Heart left ventricle (tissue), 16 donors: ENCODE data around the gene MTX3. TPM values are rescaled to one million over a fixed set of nuclear protein-coding genes. Genes with fewer than 3 reads are reported as not detected.

ENCODE experiments used
- ATAC-seq, 4 donors: fragments of 200-7000 bp; cut with Tn5 transposase; one replicate each; pipeline ENCODE4 v1.9.1; 2020 to 2022; ENCODE audit warnings: moderate library complexity in 4 of 4, mild to moderate bottlenecking in 3 of 4, moderate number of reproducible peaks in 1 of 4
- DNase-seq, 5 donors: peaks; one replicate each; pipeline ENCODE4 v3.0.0-alpha.2; 2020
- H3K27ac ChIP-seq, 12 donors: fragments of 200-600 bp; sonication (generic) in 4 of 12; one replicate each; pipeline versions ENCODE4 v1.5.0 to v1.8.0; 2016 to 2022; ENCODE audit warnings: mild to moderate bottlenecking in 2 of 12
- H3K27me3 ChIP-seq, 9 donors: fragments of 200-600 bp; sonication (generic) in 2 of 9; one replicate each; pipeline versions ENCODE4 v1.5.1 to v1.8.0; 2016 to 2022; ENCODE audit warnings: mild to moderate bottlenecking in 3 of 9
- H3K36me3 ChIP-seq, 9 donors: fragments of 200-600 bp; sonication (generic) in 2 of 9; one replicate each; pipeline versions ENCODE4 v1.5.0 to v1.8.0; 2018 to 2022; ENCODE audit warnings: mild to moderate bottlenecking in 2 of 9
- H3K4me1 ChIP-seq, 12 donors: fragments of 200-600 bp; sonication (generic) in 4 of 12; one replicate each; pipeline versions ENCODE4 v1.5.0 to v1.8.0; 2016 to 2022; ENCODE audit warnings: mild to moderate bottlenecking in 3 of 12
- H3K4me3 ChIP-seq, 12 donors: fragments of 200-600 bp; sonication (generic) in 4 of 12; one replicate each; pipeline versions ENCODE4 v1.5.0 to v1.8.0; 2017 to 2022; ENCODE audit warnings: mild to moderate bottlenecking in 9 of 12, moderate library complexity in 4 of 12
- H3K9me3 ChIP-seq, 12 donors: fragments of 200-600 bp; sonication (generic) in 4 of 12; one replicate each; pipeline versions ENCODE4 v1.5.0 to v1.8.0; 2016 to 2022; ENCODE audit warnings: mild to moderate bottlenecking in 1 of 12
- POLR2A ChIP-seq, 2 donors: fragments of 450-650 bp; IDR thresholded peaks; one replicate each; pipeline ENCODE4 v1.6.1; 2017; ENCODE audit warnings: antibody characterized with exemption in 2 of 2, mild to moderate bottlenecking in 2 of 2, moderate library complexity in 2 of 2
- WGBS, 4 donors: extraction: QIAGEN DNeasy Blood & Tissue Kit in 2 of 4; methylation state at CpG; one replicate each; pipeline versions ENCODE4 v1.1.5 to v1.1.7; 2013 to 2018; 5-methylcytosine and 5-hydroxymethylcytosine counted together
- intact Hi-C, 10 donors: fragments of 100-400 bp; cut with DNase I; formaldehyde crosslinking; loops; one replicate each; pipeline versions ENCODE4 v1.11.1 to v1.14.2; 2022
- polyA plus RNA-seq, 2 donors: library from polyadenylated mRNA; stranded (reverse); fragments of 200-250 nt; gene quantifications; one replicate each; pipeline ENCODE4 v1.2.3, GENCODE V29; 2013
- total RNA-seq, 9 donors: library from RNA; depleted of rRNA in 2 of 9; stranded (reverse); fragments of >200 nt in 2 of 9; fragmentation: NEBNext Ultra II Directional in 3 of 9; extraction: Animal tissue kit (Norgen Biotek cat#: 25700) in 3 of 9; gene quantifications; one replicate each; pipeline versions ENCODE4 v1.1.0 to v1.2.4, GENCODE V29; 2016 to 2023
- TF ChIP-seq, protein P1 (sequence below), 12 donors: fragments of 200-600 bp; sonication (generic) in 4 of 12; IDR thresholded peaks; one replicate each; pipeline versions ENCODE4 v1.5.0 to v1.8.0; 2018 to 2022; ENCODE audit warnings: antibody characterized with exemption in 12 of 12, mild to moderate bottlenecking in 5 of 12
- donor health status: ischemic (EF 13 %, LVEDD 7.1; RV severe dilation, severe dysfunction).
- donor health status: healthy with polysubstance abuse.
- donor health status: DM: no; HTN: yes; CAD: no.
- donor health status: DM: no; HTN: no; CAD: no.
- donor health status: ischemic (EF 25% LVEDD 6.9; RV normal size, moderate dysfunction).
- donor health status: ischemic (EF 25% LVEDD 5.7; RV mildly dilated, moderate dysfunction).
- donor health status: healthy.
- donor health status: DM: yes; HTN: yes; CAD: no.
- donor health status: ischemic (EF 35%, LVEDD 5.7; RV mildly dilated, moderate dysfunction).
- donor health status: nonischemic (EF 11% LVEDD 7.7; RV severe dilation, severe dysfunction).
- donor health status: DM: yes; HTN: yes; CAD: no.
- donor health status: PGD.
- donor health status: ischemic (EF 29% LVEDD 5.4; RV normal size, mild dysfunction).
- donor health status: nonischemic (EF 23%, LVEDD 6.1; RV moderate dilation, normal function).

The MTX3 gene
- total and polyA plus RNA-seq, 11 donors, result 4.2 to 14.4 (median 11.8) TPM

GRCh38 chr5:79962575-79963222 is 28.4 kb downstream of the MTX3 start:
- H3K27me3 ChIP-seq, result no peaks in the 10 kb centered on the region
- H3K4me1 ChIP-seq, result no peaks in the 10 kb centered on the region
- no peak overlapping the region for H3K4me3 ChIP-seq
- DNase-seq (no peak), ATAC-seq (no peak)
- H3K9me3 ChIP-seq, result no peaks in the 10 kb centered on the region
- WGBS, 4 donors, result 78 to 88% (median 85%) methylated on average over 11 of the region's 11 CpGs
- intact Hi-C loops, result loop anchor here in 1 of 10 donors (10.0 kb wide), 1 partner anchor 112 kb away; no protein-coding TSS in a partner anchor
- no peaks in the 10 kb centered on the region for H3K36me3 ChIP-seq
- no peak overlapping the region for H3K27ac ChIP-seq
- no peak for TF ChIP-seq POLR2A (IDR thresholded peaks at IDR 0.05)
- TF ChIP-seq, protein P1, sequence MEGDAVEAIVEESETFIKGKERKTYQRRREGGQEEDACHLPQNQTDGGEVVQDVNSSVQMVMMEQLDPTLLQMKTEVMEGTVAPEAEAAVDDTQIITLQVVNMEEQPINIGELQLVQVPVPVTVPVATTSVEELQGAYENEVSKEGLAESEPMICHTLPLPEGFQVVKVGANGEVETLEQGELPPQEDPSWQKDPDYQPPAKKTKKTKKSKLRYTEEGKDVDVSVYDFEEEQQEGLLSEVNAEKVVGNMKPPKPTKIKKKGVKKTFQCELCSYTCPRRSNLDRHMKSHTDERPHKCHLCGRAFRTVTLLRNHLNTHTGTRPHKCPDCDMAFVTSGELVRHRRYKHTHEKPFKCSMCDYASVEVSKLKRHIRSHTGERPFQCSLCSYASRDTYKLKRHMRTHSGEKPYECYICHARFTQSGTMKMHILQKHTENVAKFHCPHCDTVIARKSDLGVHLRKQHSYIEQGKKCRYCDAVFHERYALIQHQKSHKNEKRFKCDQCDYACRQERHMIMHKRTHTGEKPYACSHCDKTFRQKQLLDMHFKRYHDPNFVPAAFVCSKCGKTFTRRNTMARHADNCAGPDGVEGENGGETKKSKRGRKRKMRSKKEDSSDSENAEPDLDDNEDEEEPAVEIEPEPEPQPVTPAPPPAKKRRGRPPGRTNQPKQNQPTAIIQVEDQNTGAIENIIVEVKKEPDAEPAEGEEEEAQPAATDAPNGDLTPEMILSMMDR (IDR thresholded peaks at IDR 0.05), result no peak

GRCh38 chr5:79961716-79962574 is 29.1 kb downstream of the MTX3 start:
- Histone ChIP-seq H3K36me3 (no peaks in the 10 kb centered on the region), H3K9me3 (no peaks in the 10 kb centered on the region), H3K4me1 (no peaks in the 10 kb centered on the region), H3K4me3 (no peak overlapping the region), H3K27ac (no peak overlapping the region), H3K27me3 (no peaks in the 10 kb centered on the region)
- 84 to 87% (median 86%) methylated on average over 9 of the region's 9 CpGs for WGBS, 4 donors
- DNase-seq (no peak), ATAC-seq (peak in 1 of 4 donors; percentile 24)
- no peak for TF ChIP-seq POLR2A (IDR thresholded peaks at IDR 0.05)
- TF ChIP-seq, protein P1 (IDR thresholded peaks at IDR 0.05), result no peak
- intact Hi-C loops, result loop anchor here in 1 of 10 donors (10.0 kb wide), 1 partner anchor 113 kb away; no protein-coding TSS in a partner anchor

DNA sequence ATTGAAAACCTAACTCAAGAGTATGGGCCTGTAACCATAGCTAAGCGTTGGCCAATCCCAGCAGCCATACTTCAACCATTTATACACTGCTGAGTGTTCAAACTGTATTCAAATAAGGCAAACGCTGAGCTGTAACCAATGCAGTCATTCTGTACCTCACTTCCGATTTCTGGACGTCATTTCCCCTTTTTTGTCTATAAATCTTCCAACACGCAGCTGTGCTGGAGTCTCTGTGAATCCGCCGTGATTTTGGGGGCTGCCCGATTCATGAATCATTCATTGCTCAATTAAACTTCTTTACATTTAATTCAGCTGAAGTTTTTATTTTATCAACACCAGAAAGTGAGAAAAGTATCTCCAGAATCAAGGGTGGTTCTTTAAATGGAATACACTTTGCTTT is 31.7 kb downstream of the MTX3 start:
- no peak overlapping the region for H3K27ac ChIP-seq
- H3K27me3 ChIP-seq, result no peaks in the 10 kb centered on the region
- intact Hi-C loops, result no loop called here
- H3K4me3 ChIP-seq, result no peak overlapping the region
- H3K9me3 ChIP-seq, result no peaks in the 10 kb centered on the region
- DNase-seq (no peak), ATAC-seq (no peak)
- no peaks in the 10 kb centered on the region for H3K4me1 ChIP-seq
- 86 to 89% (median 87%) methylated on average over 8 of the region's 8 CpGs for WGBS, 4 donors
- H3K36me3 ChIP-seq, result no peaks in the 10 kb centered on the region
- TF ChIP-seq, protein P1 (IDR thresholded peaks at IDR 0.05), result no peak
- TF ChIP-seq POLR2A (IDR thresholded peaks at IDR 0.05), result no peak

GRCh38 chr5:79955941-79956670 is 35.0 kb downstream of the MTX3 start:
- Histone ChIP-seq H3K27ac (no peak overlapping the region), H3K27me3 (no peaks in the 10 kb centered on the region), H3K4me3 (no peak overlapping the region), H3K36me3 (no peaks in the 10 kb centered on the region), H3K4me1 (no peaks in the 10 kb centered on the region), H3K9me3 (no peaks in the 10 kb centered on the region)
- DNase-seq, result no peak
- 70 to 77% (median 73%) methylated on average over 6 of the region's 6 CpGs for WGBS, 4 donors
- ATAC-seq, result peak in 2 of 4 donors; percentile 28 to 38
- intact Hi-C loops, result no loop called here
- TF ChIP-seq, protein P1 (IDR thresholded peaks at IDR 0.05), result no peak
- TF ChIP-seq POLR2A (IDR thresholded peaks at IDR 0.05), result no peak
